NCI-H1048 (cell line): ENCODE data around the gene ANO6.

Source experiments
- DNase-seq: peaks from one replicate; lab custom pipeline; 2025; lab: John Stamatoyannopoulos, UW

ANO6 gene

DNA sequence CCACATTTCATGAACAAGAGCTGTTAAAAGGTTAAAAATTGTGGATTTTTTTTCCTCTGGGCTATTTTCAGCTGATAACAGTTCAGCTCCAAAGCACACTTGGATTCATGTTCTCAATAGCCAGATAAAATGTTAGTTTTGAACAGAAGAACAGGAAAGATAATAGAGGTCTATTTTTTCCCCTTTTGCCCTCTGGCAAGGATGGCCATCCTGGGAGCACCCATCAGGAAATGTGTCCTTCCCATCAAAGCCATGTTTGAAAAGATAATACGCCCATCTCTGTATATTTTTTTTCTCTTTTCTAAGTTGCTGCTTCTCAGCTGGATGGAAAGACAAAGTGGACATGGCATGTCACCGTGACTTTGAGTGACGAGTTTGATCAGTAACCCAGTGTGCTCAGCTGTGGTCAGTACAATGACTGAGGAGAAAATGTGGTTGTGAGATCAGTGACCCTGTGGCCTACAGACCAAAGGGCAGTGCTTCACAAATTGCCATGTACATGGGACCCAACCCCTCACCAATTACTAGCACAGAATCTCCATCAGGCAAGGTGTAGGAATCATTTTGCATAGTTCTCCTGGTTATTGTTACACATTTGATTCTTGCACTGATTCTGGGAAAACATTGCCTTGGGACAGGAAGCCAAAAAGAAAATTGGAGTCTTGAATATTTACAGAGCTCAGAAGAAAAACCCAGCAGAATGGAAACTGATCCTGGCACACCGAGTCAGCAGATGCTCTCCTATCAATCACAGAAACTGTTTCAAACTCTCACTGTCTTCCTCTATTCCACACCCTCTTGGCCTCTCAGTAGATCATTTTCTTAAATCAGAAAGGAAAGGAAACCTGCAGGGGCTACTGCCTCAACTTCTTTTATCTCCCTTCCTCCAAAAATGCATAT, 64.3 kb downstream of the ANO6 start:
- no peak for DNase-seq

DNA sequence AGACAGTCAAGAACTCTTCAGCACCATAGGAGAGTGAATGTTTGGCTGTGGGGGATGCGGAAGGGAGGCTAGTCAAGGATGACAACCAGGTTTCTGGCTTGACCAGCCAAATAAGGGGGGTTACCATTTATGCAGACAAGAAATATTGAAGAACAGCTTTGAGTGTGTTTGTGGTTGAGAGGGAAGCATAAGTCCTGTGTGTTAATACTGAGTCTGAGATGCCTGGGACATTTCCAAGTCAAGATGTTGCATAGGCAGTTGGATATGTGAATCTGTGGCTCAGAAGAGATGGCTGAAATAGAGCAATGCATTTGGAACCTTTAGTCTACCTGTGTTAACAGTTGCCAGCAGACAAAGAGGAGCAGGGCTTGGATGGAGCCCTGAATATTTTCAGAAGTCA, 66.1 kb downstream of the ANO6 start:
- DNase-seq, result no peak

DNA sequence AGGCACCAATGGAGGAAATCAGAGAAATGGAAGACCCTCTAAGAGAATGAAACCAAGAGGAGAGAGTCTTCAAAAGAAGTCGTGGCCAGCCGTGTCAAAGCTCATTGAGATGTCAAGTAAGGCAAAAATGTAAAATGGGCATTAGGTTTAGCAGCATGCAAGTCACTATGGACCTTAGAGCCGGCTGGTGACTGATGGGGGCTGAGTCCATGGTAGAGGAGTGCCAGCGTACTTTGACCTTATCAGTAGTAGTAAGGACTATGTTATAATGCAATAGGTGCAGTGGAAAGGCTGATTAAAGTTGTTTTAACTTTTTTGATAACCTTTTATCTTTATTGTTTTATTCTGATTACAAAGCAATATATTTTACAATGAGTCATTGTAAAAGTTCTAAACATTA, 66.5 kb downstream of the ANO6 start:
- no peak for DNase-seq

DNA sequence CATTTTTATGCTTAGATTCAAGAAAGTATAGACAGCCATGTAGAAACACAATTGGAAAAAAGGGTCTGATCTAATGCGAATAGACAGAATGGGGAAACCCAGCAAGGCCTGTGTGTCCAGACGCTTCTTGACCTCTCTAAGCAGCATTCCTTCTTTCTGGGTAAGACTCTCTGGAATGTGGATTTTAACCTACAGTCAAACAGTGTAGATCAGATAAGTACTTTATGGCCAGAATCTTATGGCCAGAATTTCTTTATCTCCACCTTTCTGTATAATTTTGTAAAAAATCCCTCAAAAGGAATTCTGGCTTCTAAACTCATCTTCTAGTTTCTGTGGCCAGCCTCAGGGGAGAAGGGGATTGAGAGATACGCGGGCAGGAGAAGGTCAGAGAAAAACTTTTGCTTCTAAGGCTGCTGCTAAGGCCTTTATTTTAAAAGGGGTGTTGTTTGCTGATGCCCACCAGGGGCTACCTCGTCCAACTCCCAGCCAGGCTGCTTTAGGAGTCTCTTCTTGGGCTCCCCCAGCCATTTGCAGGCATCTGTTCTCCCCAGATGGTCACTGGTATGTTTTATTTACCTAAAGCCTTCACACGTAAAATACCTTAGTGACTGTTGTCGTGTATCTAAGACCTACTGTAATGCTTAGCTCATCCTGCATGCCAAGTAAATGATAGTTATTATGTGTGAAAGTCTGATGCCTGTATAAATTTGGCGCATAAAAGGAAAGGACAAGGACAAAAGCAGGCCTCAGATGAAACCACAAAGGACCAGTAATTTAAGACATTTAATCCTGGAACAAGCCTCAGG, 68.4 kb downstream of the ANO6 start:
- no peak for DNase-seq

DNA sequence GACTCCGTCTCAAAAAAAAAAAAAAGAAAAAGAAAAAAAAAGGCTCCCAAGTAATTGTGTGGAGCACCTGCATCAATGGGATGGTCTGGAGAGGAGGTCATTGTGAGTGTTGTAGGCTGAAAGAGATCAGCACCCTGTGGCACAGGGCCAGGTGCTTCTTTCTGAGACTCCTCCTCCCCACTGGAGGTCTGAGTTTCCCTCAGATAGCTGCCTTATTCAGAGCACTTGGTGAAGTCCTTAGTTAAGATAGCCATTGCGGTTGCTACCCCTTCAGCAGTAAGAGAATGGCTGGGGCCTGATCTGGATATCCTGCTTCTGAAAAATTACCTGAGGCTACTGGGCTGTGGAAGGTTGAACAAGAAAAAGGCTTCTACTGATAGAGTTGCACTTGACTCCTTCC, 69.8 kb downstream of the ANO6 start:
- DNase-seq, result no peak

DNA sequence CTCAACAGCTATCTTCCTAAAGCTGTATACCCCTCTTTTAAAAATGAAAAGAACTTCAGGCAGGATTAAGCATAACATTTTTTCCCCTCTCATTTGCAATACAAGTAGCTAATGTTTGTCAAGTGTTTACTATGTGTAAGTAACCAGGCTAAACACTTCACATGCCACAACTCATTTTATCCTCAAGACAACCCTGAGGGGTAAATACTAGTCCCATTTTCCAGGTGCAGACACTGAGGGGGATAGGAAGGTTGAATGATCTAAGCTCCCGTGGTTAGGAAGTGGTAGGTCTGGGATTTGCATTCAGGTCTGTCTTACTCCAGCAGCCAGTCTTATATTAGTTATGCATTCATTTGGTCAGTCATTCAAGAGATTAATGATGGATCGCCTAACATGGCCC, 70.7 kb downstream of the ANO6 start:
- DNase-seq, result no peak

DNA sequence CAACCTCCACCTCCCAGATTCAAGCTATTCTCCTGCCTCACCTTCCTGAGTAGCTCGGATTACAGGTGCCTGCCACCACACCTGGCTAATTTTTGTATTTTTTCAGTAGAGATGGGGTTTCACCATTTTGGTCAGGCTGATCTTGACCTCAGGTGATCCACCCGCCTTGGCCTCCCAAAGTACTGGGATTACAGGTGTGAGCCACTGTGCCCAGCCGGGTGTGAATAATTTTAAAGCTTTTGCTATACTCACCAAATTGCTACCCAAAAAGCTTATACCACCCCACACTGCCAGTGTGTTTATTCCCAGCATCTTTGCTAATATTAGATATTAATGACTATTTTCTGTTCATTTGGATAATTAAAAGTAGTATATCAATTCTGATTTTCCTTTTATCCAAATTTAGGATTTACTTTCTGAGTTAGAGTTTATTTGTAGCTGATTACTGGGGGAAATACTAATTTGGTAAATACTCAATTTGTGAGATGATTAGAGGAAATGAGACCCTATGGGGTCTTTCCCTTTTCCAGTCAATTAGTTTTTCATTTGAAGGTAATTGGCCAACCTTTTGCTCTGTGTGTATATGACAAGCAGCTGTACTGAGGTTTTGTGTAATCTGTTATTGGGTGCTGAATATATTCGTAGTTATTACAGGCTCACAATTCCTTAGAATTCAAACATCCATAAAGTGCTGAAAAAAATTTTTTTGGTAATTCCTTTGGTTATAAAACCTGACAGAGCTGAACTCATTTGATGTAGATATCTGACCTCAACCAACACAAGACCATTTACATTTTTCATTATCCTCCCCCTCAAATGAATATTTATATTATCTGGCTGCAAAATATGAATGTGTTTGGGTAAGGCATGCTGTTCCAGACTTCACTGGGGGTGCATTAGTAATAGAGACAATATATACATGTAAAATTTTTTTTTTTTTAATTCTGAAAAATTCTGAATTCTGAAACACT, 73.6 kb downstream of the ANO6 start:
- no peak for DNase-seq

DNA sequence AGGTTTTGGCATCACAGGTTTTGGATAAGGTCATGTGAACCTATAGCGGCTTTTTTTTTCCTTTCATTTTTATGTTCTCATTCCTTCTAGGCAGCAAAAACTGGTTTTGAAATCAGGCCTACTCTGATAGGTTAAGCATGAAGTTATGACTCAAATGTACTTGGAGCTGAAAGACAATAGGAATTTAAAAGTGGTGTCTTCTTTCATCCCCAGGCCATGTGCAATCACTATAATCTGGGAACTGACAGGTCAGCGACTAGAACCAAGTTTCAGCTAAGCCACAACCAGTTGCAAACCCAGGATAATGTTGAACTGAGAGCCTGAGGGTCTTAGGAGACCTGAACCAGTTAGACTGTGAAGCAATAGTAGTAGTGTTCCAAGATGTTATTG, 74.3 kb downstream of the ANO6 start:
- no peak for DNase-seq

DNA sequence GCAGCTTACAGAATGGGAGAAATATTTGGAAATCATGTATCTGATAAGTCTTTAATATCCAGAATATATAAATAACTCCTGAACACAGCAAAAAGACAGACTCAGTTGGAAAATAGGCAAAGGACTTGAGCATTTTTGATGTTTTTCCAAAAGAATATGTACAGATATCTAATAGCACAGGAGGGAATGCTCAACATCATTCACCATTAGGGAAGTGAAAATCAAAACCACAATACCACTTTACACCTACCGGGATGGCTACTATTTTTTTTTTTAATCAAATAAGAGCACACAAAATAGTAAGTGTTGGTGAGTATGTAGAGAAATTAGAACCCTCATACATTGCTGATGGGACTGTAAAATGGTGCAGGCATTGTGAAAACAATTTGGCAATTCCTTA, 75.6 kb downstream of the ANO6 start:
- DNase-seq, result no peak

DNA sequence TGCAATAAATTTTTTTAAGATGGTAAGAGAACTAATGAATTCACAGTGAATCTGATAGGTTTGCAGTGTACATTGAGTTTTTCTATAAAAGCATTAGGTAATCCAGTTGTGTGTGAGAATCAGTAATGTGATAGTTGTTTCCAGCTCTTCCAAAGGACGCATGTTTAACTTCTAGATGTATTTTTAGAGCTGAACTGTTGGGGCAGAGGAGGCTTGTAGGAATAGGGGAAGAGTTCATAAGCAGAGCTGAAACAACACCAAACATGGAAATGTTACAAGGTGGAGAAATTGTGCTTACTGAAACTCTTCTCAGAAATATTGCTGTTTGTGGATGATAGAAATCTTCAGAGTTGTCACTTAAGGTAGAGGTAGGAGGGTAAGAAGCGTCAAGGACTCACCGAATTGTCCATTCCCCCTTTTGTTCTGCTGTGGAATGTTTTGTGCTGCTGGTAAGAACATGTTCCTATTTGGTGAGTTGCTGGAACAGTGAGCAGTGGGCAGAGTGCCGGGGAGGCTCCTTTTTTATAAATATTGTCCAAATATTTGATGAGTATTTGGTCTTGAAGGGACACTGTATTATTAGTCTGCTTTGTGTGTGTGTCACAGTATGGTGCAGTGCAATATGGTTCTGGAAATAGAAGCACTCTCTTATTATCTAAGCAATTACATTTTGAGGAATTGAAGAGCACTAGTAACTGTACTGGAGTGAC, 76.7 kb downstream of the ANO6 start:
- no peak for DNase-seq

DNA sequence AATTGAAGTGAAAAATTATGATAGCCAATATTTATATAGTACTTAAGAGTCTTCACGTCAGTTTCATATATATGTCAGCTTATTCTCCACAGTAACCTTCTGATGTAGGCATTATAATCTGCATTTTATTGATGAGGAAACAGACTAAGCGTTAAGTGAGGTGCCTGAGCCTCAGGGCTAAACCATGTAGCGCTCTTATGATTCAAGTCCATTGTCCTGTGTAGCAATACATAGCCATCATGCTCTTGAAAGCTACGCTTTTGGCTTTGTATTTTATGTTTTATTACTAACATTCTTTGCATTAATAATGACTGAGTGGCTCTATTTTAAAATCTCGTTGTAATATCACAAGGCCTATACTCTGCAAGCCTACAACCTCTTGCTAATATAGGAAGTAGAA, 79.0 kb downstream of the ANO6 start:
- DNase-seq, result peak; percentile 35

DNA sequence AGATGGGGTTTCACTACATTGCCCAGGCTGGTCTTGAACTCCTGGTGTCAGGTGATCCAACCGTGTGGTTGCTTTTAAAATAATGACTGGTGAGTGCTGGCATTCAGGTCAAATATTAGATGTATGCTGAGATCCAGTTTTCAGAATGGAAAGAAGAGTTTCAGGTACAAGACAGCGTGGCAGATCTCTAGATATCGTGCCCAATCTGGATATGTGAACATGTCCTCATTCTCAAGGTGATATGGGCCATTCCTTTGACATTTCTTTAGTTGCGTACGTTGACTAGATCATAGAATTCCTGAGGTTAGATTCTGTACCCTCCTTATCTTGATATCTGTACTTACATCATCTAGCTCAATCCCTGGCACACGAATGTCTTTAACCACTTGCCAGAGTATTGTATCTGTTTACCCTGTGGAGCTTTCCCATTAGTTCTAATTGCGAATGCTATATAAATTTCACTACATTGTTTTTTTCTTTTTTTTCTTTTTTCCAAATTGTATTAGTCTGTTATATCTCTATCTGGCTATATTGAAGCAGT, 80.2 kb downstream of the ANO6 start:
- DNase-seq, result no peak

DNA sequence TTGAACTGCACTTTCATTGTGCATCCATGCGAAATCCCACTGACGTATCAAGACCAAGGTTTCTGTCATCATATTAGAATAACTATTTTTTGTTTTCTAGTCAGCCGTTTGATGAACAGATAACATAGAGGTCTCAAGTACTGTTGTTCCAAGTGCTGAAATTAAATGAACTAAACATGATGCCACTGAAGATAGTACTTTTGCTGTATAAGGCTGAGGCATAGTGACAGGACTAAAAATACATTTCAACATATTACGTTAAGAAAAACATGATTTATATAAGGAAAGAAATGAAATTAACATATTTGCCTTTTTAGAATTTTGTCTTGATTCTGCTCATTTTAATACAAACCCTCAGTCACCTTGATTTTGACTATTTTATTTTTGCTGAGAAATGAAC, 82.2 kb downstream of the ANO6 start:
- no peak for DNase-seq

DNA sequence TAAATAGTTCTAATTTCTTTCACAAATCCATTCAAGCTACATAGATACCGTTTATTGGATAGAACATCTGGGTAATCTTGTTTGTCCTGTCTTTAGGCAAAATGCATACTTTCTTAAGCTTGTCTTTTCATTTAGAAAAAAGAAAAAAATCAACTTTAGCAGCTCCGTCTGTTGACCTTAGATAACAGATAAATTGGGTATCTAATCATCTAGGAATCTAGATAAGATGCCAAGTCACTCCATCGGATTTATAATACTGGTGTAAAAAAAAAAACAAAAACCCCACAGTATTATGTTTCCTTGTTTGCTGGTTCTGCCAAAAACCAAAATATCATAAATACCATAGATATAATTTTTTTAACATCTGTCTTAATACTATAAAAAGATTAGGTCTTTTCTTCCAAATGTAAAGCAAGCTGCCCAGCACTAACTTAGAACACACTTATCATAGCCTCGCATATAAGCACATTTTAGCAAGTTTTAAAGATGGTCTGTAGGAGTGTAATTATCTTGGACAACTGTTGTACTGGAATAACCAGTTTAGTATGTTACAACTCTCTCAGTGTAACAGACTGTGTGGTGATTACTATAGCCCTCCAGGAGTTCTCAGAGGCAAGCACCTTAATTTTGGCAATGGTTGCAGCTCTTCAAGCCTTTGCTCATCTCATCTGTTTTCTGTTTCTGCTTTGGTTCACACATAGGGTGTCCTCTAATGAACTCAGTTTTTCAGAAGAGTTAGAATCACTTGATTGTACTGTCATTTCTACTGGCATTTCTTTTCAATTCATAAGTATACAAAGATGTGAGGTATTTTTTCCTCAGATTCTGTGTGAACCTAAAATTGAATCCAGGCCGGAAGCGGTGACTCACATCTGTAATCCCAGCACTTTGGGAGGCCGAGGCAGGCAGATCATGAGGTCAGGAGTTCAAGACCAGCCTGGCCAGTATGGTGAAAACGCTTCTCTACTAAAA, 83.1 kb downstream of the ANO6 start:
- peak; percentile 24 for DNase-seq

DNA sequence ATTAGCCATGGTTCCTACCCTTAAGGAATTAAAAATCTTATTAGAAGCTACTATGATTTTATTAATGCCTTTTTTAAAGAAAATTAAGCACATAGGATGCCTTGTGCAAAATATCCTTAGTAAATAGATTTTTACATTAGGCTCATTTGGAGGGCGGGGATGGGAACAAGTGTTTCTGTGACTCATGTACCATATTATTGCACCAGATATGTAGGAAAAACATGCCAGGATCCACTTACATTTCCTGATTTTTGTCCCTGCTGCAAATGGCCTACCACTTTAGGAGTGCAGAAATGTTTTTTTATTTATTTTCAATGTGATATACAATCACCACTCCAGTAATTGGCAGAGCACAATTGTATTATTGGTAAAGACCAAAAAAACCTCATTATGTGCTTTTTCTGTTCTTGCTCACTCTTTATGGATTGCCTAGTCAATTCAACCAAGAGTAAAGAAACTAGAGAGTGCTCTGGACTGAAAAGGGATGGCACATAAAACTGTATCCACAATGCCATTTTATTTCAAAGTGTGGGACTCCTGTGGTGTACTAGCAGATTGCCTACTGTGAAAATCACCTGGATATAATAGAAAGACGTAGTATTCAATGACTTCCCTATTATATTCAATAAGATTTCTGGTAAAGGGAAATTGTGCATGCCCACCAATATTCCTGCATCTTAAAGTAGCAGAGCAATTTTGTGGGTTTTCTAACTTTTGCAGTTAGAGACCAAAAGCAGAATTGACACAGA, 86.9 kb downstream of the ANO6 start:
- no peak for DNase-seq

DNA sequence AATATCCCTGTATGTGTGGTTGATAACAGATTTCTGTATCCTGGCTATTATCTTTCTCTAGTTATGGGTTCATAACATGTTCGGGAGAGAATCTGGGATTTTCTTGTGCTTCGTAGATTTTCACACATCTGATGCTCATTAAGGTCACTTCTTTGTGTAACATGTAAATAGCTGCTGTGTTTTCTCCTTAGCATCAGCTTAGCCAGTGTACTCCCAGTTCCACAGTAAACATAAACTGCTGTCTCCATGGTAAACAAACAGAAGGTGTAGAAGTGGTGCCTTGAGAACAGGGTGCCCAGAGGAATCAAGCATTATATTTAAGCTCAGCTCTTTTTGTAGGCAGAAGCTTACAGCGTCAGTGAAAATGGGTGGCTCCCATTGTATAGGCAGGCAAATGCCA, 88.0 kb downstream of the ANO6 start:
- no peak for DNase-seq

DNA sequence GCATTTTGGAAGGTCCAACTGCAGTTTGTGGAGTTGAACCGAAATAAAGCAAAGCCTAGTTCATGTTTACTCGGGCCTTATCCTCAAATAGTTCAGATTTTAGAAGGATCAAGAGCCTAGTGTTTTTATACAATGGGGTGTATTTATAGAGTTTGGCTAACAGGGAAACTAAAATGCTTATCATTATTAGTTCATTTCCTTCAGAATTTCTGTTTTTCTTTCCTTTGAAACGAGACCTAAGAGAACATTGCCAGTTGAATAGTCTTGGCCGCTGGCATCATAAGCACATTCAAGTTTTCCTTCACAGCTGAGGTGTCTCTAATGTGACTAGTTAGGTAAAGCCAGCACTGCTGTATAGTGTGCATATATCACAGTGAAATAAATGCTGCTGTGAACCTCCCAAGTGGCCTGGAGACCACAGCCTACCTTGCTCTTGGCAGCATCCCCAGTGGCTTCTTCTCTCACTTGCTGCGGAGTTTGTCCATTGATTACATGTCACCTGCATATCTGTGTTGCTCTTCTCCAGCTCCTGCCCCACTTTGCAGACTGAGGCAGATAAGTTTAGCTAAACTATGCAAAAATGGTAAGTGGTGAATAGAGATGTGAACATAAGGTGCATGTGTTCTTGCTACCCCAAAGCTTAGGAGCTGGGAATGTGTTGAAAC, 88.8 kb downstream of the ANO6 start:
- no peak for DNase-seq

DNA sequence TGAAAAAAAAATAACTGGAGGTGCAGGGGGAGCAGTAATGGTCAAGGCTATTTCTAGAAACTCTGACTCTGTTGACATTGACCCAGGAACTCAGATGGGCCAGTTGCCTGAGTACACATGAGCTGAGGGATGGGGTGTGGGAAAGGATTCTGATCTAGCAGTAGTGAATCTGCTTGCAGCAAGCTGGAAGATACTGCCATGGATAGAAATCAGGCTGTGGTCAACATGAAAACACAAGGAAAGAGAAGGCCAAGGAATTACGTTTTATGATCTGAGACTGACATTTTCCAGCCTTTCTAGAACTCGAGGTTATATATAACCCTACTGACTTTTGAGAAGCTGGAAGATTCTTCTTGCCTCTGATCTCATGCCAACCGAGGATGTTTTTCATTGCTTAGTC, 90.0 kb downstream of the ANO6 start:
- DNase-seq, result no peak
